SK-N-SH (cell line): Measurements from ENCODE around the gene SMNDC1.

Experiments
- CTCF ChIP-seq: fragments of 200-600 bp; sonication (generic); IDR thresholded peaks from 2 replicates; pipeline ENCODE4 v1.6.1; 2017; ENCODE audit warnings: antibody characterized with exemption, mild to moderate bottlenecking, moderate library complexity
- EP300 ChIP-seq, 2 experiments: IDR thresholded peaks; 2 replicates each; pipeline versions ENCODE4 v1.4.0 to v1.6.1; 2012; ENCODE audit warnings: borderline replicate concordance in 1 of 2, low read depth in 1 of 2, low read length in 1 of 2
- JUND ChIP-seq: IDR thresholded peaks from 2 replicates; pipeline ENCODE4 v1.4.0; 2012
- MEF2A ChIP-seq: IDR thresholded peaks from 2 replicates; pipeline ENCODE4 v1.4.0; 2012; ENCODE audit warnings: low read depth, borderline replicate concordance
- PBX3 ChIP-seq: IDR thresholded peaks from 2 replicates; pipeline ENCODE4; 2012
- POLR2AphosphoS5 ChIP-seq: IDR thresholded peaks from 2 replicates; pipeline ENCODE4 v1.6.1; 2012; ENCODE audit warnings: low read depth, low read length

GRCh38 chr10:110304394-110304779 is 333 bp downstream of the SMNDC1 start:
- TF ChIP-seq POLR2AphosphoS5 (no peak), CTCF (no peak), PBX3 (no peak), EP300 (IDR thresholded peaks at IDR 0.05; ENCODE audit: borderline replicate concordance in 1 of 2, low read depth in 1 of 2, low read length in 1 of 2) (no peak), MEF2A (no peak), JUND (no peak)
